ENCODE data around the gene GSPT1.

The GSPT1 gene

DNA sequence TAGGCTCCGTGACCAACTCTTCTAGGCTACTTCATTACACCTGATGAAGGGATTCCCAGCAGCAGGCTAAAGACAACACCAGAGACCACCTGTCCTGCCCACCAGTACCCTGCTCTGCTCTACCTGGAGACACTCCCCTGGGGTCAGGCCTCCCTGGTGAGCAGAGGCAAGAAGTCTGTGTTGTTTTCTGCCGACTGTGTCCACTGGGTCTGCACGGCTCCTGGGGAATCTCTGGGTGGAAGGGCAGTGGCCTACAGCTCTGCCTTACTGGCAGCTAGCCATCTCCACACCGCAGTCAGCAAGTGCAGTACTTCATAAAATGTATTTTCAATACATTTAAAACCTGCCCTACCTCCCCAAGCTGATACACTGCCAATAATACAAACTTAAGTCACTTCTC is 71.3 kb downstream of the GSPT1 start:
- Histone ChIP-seq H3K4me2 (ENCODE audit: low read depth, low read length, poor library complexity, severe bottlenecking) (no peak overlapping the region), H3K27me3 (ENCODE audit: insufficient read depth, low read length, poor library complexity, severe bottlenecking) (no peaks in the 10 kb centered on the region), H4K20me1 (ENCODE audit: insufficient read depth, low read length, poor library complexity, severe bottlenecking) (peaks cover 9% of the 10 kb centered on the region), H3K4me1 (ENCODE audit: insufficient read depth, low read length, poor library complexity, severe bottlenecking) (no peaks in the 10 kb centered on the region), H3K9me2 (replicated peaks; ENCODE audit: low read depth, low read length) (no peaks in the 10 kb centered on the region), H2AFZ (ENCODE audit: low read length) (no peak overlapping the region), H3K79me2 (ENCODE audit: insufficient read depth, low read length) (peaks cover 25% of the 10 kb centered on the region), H3K9me3 (ENCODE audit: insufficient read depth, low read depth, low read length) (no peaks in the 10 kb centered on the region), H3F3A (ENCODE audit: low read depth) (no peaks in the 10 kb centered on the region), H3K4me3 (ENCODE audit: low read length, poor library complexity, severe bottlenecking) (no peak overlapping the region), H3K9ac (ENCODE audit: low read depth, low read length, poor library complexity, severe bottlenecking) (no peak overlapping the region), H3K36me3 (ENCODE audit: insufficient read depth, low read length) (peaks cover 61% of the 10 kb centered on the region; the same call in 1 of the 2 replicates)
- TF ChIP-seq EZH2phosphoT487 (IDR thresholded peaks at IDR 0.05; ENCODE audit: borderline replicate concordance) = no peak
- TF ChIP-seq, protein P1, sequence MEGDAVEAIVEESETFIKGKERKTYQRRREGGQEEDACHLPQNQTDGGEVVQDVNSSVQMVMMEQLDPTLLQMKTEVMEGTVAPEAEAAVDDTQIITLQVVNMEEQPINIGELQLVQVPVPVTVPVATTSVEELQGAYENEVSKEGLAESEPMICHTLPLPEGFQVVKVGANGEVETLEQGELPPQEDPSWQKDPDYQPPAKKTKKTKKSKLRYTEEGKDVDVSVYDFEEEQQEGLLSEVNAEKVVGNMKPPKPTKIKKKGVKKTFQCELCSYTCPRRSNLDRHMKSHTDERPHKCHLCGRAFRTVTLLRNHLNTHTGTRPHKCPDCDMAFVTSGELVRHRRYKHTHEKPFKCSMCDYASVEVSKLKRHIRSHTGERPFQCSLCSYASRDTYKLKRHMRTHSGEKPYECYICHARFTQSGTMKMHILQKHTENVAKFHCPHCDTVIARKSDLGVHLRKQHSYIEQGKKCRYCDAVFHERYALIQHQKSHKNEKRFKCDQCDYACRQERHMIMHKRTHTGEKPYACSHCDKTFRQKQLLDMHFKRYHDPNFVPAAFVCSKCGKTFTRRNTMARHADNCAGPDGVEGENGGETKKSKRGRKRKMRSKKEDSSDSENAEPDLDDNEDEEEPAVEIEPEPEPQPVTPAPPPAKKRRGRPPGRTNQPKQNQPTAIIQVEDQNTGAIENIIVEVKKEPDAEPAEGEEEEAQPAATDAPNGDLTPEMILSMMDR (conservative IDR thresholded peaks at IDR 0.05; ENCODE audit: low read length) = no peak

DNA sequence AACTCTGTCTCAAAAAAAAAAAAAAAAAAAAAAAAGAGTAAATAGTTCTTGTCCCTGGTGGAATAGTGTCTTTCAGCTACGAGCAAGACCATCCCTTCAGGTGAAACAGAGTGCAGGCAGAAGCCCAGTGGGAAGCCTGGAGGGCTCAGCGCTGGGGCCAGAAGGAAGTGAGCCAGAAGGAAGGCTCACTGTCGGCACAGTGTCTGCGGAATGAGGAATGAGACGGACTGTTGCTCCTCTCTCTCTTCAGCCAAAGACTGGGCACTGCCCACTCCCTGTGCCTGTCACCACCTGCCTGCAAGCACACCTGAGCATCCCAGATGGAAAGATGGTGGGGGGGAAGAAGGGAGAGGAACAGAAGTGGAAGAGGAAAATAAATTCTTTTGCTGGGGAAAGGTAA is 71.9 kb downstream of the GSPT1 start:
- peaks cover 19% of the 10 kb centered on the region for H3K79me2 ChIP-seq (ENCODE audit: insufficient read depth, low read length)

DNA sequence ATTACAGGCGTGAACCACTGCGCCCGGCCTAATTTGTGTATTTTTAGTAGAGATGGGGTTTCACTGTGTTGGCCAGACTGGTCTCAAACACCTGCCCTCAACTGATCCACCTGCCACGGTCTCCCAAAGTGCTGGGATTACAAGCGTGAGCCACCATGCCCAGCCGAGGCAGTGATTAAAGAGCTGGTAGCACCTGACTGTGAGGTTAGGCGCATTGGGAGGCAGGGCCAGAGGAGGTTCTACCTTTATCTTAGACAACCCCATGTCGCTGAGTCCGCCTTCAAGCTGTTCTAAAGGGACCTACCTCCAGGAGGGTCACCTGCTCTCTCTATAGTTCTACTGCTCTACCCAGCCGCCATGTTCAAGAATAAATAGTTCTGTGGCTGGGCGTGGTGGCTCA is 72.5 kb downstream of the GSPT1 start:
- H4K20me1 ChIP-seq (ENCODE audit: insufficient read depth, low read length, poor library complexity, severe bottlenecking) = peaks cover 6% of the 10 kb centered on the region
- H3K27me3 ChIP-seq (ENCODE audit: insufficient read depth, low read length, poor library complexity, severe bottlenecking) = no peaks in the 10 kb centered on the region
- no peaks in the 10 kb centered on the region for H3K4me1 ChIP-seq (ENCODE audit: insufficient read depth, low read length, poor library complexity, severe bottlenecking)
- H3K36me3 ChIP-seq (ENCODE audit: insufficient read depth, low read length) = peaks cover 69% of the 10 kb centered on the region; the same call in 1 of the 2 replicates
- no peaks in the 10 kb centered on the region for H3K9me3 ChIP-seq (ENCODE audit: insufficient read depth, low read depth, low read length)
- no peaks in the 10 kb centered on the region for H3K9me2 ChIP-seq (replicated peaks; ENCODE audit: low read depth, low read length)
- H3F3A ChIP-seq (ENCODE audit: low read depth) = no peaks in the 10 kb centered on the region
- H3K79me2 ChIP-seq (ENCODE audit: insufficient read depth, low read length) = peaks cover 13% of the 10 kb centered on the region; the same call in 1 of the 2 replicates
- no peak overlapping the region for H3K9ac ChIP-seq (ENCODE audit: low read depth, low read length, poor library complexity, severe bottlenecking)
- no peak overlapping the region for H3K4me3 ChIP-seq (ENCODE audit: low read length, poor library complexity, severe bottlenecking)
- H3K4me2 ChIP-seq (ENCODE audit: low read depth, low read length, poor library complexity, severe bottlenecking) = no peak overlapping the region
- H2AFZ ChIP-seq (ENCODE audit: low read length) = no peak overlapping the region
- TF ChIP-seq, protein P1 (conservative IDR thresholded peaks at IDR 0.05; ENCODE audit: low read length) = no peak
- TF ChIP-seq EZH2phosphoT487 (IDR thresholded peaks at IDR 0.05; ENCODE audit: borderline replicate concordance) = no peak

More for the DNA sequence above, 71.9 kb downstream of the GSPT1 start:
- Histone ChIP-seq H4K20me1 (ENCODE audit: insufficient read depth, low read length, poor library complexity, severe bottlenecking) (peaks cover 9% of the 10 kb centered on the region), H3K4me2 (ENCODE audit: low read depth, low read length, poor library complexity, severe bottlenecking) (no peak overlapping the region), H2AFZ (ENCODE audit: low read length) (no peak overlapping the region), H3K27me3 (ENCODE audit: insufficient read depth, low read length, poor library complexity, severe bottlenecking) (no peaks in the 10 kb centered on the region), H3K4me1 (ENCODE audit: insufficient read depth, low read length, poor library complexity, severe bottlenecking) (no peaks in the 10 kb centered on the region), H3K36me3 (ENCODE audit: insufficient read depth, low read length) (peaks cover 64% of the 10 kb centered on the region; the same call in 1 of the 2 replicates), H3K4me3 (ENCODE audit: low read length, poor library complexity, severe bottlenecking) (no peak overlapping the region), H3K9me3 (ENCODE audit: insufficient read depth, low read depth, low read length) (no peaks in the 10 kb centered on the region), H3K9ac (ENCODE audit: low read depth, low read length, poor library complexity, severe bottlenecking) (no peak overlapping the region), H3F3A (ENCODE audit: low read depth) (no peaks in the 10 kb centered on the region), H3K9me2 (replicated peaks; ENCODE audit: low read depth, low read length) (no peaks in the 10 kb centered on the region)
- TF ChIP-seq, protein P1 (conservative IDR thresholded peaks at IDR 0.05; ENCODE audit: low read length) = no peak
- TF ChIP-seq EZH2phosphoT487 (IDR thresholded peaks at IDR 0.05; ENCODE audit: borderline replicate concordance) = no peak
